OCI-LY3 (cell line): Measurements from ENCODE around the gene CABP7.

Experiments used
- H2AFZ ChIP-seq: fragments of 200-600, 300-600 bp; shearing (Covaris generic); 2 replicates; pipeline ENCODE4 v1.6.0; 2014; ENCODE audit warnings: antibody characterized with exemption, low read depth, low read length
- H3K27ac ChIP-seq: fragments of 200-600, 300-600 bp; sonication (generic); 2 replicates; pipeline ENCODE4 v1.5.1; 2014; ENCODE audit warnings: mild to moderate bottlenecking, low read length, moderate library complexity, mixed read lengths
- H3K27me3 ChIP-seq: fragments of 200-600, 300-600 bp; sonication (generic); 2 replicates; pipeline ENCODE4 v1.6.1; 2014; ENCODE audit warnings: low read depth, low read length, mixed read lengths
- H3K36me3 ChIP-seq: fragments of 200-600, 300-600 bp; sonication (generic); replicated peaks from 2 replicates; pipeline ENCODE3; 2014; ENCODE audit warnings: low read depth, low read length, mixed read lengths
- H3K4me1 ChIP-seq: fragments of 300-600, 200-600 bp; sonication (generic); 2 replicates; pipeline ENCODE4 v1.6.1; 2014; ENCODE audit warnings: low read length, mixed read lengths
- H3K4me2 ChIP-seq: fragments of 200-600, 300-600 bp; sonication (generic); 2 replicates; pipeline ENCODE4 v1.6.1; 2014; ENCODE audit warnings: low read length, mixed read lengths
- H3K4me3 ChIP-seq: fragments of 300-600, 200-600 bp; sonication (generic); 2 replicates; pipeline ENCODE4 v1.5.1; 2014; ENCODE audit warnings: antibody characterized with exemption, mild to moderate bottlenecking, low read length, moderate library complexity
- H3K79me2 ChIP-seq: fragments of 300-600, 200-600 bp; shearing (Covaris generic); 2 replicates; pipeline ENCODE4 v1.6.1; 2014; ENCODE audit warnings: mild to moderate bottlenecking, low read length, mixed read lengths
- H3K9ac ChIP-seq: fragments of 300-600, 200-600 bp; shearing (Covaris generic); 2 replicates; pipeline ENCODE4 v1.6.0; 2014; ENCODE audit warnings: mild to moderate bottlenecking, low read length, moderate library complexity
- H3K9me3 ChIP-seq: fragments of 200-600, 300-600 bp; shearing (Covaris generic); 2 replicates; pipeline ENCODE4 v1.6.1; 2014; ENCODE audit warnings: low read length, mixed read lengths; ENCODE audit not compliant: insufficient read depth
- H4K20me1 ChIP-seq: fragments of 200-600, 300-600 bp; sonication (generic); 2 replicates; pipeline ENCODE4 v1.6.1; 2016; ENCODE audit warnings: low read length, mixed read lengths; ENCODE audit not compliant: insufficient read depth
- CTCF ChIP-seq: fragments of 200-600, 300-600 bp; sonication (generic); IDR thresholded peaks from 2 replicates; pipeline ENCODE4 v1.5.1; 2014; ENCODE audit warnings: antibody characterized with exemption, low read length, low read depth
- EZH2phosphoT487 ChIP-seq: fragments of 200-600 bp; shearing (Covaris generic); IDR thresholded peaks from 2 replicates; pipeline ENCODE4 v1.6.1; 2018; ENCODE audit warnings: antibody characterized with exemption, mixed run types, low read depth

CABP7 gene

GRCh38 chr22:29758959-29759358 lies 39.2 kb downstream of the CABP7 start:
- Histone ChIP-seq H3K4me1 (no peaks in the 10 kb centered on the region), H3K4me3 (no peak overlapping the region), H3K27ac (no peak overlapping the region), H4K20me1 (no peaks in the 10 kb centered on the region), H3K4me2 (no peak overlapping the region), H2AFZ (no peak overlapping the region), H3K9me3 (no peaks in the 10 kb centered on the region), H3K36me3 (no peaks in the 10 kb centered on the region), H3K79me2 (no peaks in the 10 kb centered on the region), H3K27me3 (no peaks in the 10 kb centered on the region), H3K9ac (no peak overlapping the region)
- TF ChIP-seq EZH2phosphoT487 (no peak), CTCF (no peak)

- no peaks in the 10 kb centered on the region for H3K36me3 ChIP-seq
- H3K4me3 ChIP-seq: no peak overlapping the region
- no peak overlapping the region for H3K9ac ChIP-seq
- H3K4me1 ChIP-seq: peaks cover 6% of the 10 kb centered on the region; the same call in 1 of the 2 replicates
- no peaks in the 10 kb centered on the region for H3K9me3 ChIP-seq
- TF ChIP-seq CTCF: no peak
- TF ChIP-seq EZH2phosphoT487: no peak
- H3K27me3 ChIP-seq: no peaks in the 10 kb centered on the region
- no peak overlapping the region for H3K4me2 ChIP-seq
- no peak overlapping the region for H3K27ac ChIP-seq
- H2AFZ ChIP-seq: no peak overlapping the region
- peaks cover 10% of the 10 kb centered on the region for H3K79me2 ChIP-seq
- no peaks in the 10 kb centered on the region for H4K20me1 ChIP-seq
These were observed 42.5 kb downstream of the CABP7 start for GRCh38 chr22:29762263-29762662.

DNA sequence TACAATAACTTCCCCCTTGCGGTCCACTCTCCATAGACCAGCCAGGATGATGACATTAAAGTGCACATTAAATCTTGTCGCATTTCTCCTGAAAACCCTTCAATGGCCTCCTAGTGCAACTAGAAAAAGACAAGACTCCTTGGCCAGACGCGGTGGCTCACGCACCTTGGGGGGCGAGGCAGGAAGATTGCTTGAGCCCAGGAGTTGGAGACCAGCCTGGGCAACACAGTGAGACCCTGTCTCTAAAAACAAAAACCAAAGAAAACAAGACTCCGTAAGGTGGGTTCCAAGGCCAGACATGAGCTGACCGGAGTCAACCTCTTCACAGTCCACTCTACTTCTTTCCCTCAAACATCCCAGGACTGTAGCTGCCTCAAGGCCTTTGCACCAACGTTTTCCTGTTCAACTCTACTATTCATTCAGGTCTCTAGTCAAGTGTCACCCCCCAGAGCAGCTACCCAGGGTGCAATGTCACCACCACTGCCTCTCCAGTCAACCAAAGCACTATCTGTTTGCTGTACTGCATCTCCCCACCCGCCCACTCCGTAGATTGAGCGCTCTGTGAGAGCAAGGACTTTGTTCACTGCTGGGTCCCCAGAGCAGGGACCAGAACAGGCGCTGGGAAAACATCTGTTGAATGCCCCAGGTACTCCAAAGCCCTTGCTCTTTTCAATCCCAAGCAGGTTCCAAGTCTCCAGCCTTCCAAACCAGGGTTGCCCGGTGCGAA lies 46.3 kb downstream of the CABP7 start:
- peak overlapping the region; percentile 13 for H3K27ac ChIP-seq

More for the DNA sequence above, 46.3 kb downstream of the CABP7 start:
- Histone ChIP-seq H3K27me3 (no peaks in the 10 kb centered on the region), H3K36me3 (peaks cover 18% of the 10 kb centered on the region), H3K79me2 (peaks cover 32% of the 10 kb centered on the region), H3K9ac (peak overlapping the region; percentile 96), H3K4me1 (peaks cover 12% of the 10 kb centered on the region; the same call in 1 of the 2 replicates), H3K4me3 (peak overlapping the region; percentile 91), H3K9me3 (no peaks in the 10 kb centered on the region), H3K4me2 (peak overlapping the region; percentile 78), H2AFZ (peak overlapping the region; percentile 76), H4K20me1 (no peaks in the 10 kb centered on the region)
- TF ChIP-seq CTCF (no peak), EZH2phosphoT487 (no peak)
